K562 (cell line): Measurements from ENCODE around the gene GNG14. TPM values are rescaled to one million over a fixed set of nuclear protein-coding genes. Genes with fewer than 3 reads are reported as not detected.

Experiments
- ATAC-seq: fragments of 200-7000 bp; cut with Tn5 transposase; 3 replicates; pipeline ENCODE4 v1.9.1; 2020; ENCODE audit warnings: moderate library complexity
- BruUV-seq: library from RNA; stranded (reverse); fragments of 400-500 nt; replicated peaks from 2 replicates; lab custom pipeline; 2021; lab: Mats Ljungman, UMichigan
- CTCF ChIA-PET: fragments of 300-600 bp; formaldehyde crosslinking; extraction: SDS; loops from one replicate; lab custom pipeline; 2021; ENCODE audit warnings: low intra/inter-chr PET ratio; lab: Yijun Ruan, JAX
- POLR2A ChIA-PET: fragments of 300-600, 350-650 bp; sonication (Branson Sonifier 250); formaldehyde crosslinking; extraction: SDS; loops from one replicate; lab custom pipeline; 2021; ENCODE audit warnings: antibody characterized with exemption, inconsistent platforms; lab: Yijun Ruan, JAX
- DNase-seq, 4 experiments: peaks; one replicate each; pipeline versions ENCODE4 v3.0.0 to v3.0.0-alpha.2; 2011 to 2018; ENCODE audit warnings: low spot score in 3 of 4, mixed read lengths in 3 of 4; ENCODE audit errors: extremely low read depth in 1 of 4
- FAIRE-seq: peaks from 2 replicates; lab custom pipeline; 2011; peaks lifted over from hg19 to GRCh38; lab: Jason Lieb, UNC
- H2AFZ ChIP-seq: 2 replicates; pipeline ENCODE4 v1.6.0; 2011; ENCODE audit warnings: low read depth, low read length, control low read depth, inconsistent platforms
- H3K27ac ChIP-seq: fragments of 200-600 bp; 3 replicates; pipeline ENCODE4 v1.8.0; 2011; ENCODE audit warnings: low read depth, mild to moderate bottlenecking, control low read depth, inconsistent platforms, low read length, moderate library complexity, mixed read lengths; ENCODE audit errors: extremely low read depth
- H3K27me3 ChIP-seq, 2 experiments: fragments of 300-600 bp in 1 of 2; 2 replicates in 1 of 2; 3 replicates in 1 of 2; pipeline versions ENCODE4 v1.6.0 to v1.8.0; 2011; ENCODE audit warnings: inconsistent platforms in 2 of 2, low read length in 2 of 2, mild to moderate bottlenecking in 1 of 2, mixed read lengths in 1 of 2, moderate library complexity in 1 of 2; ENCODE audit not compliant: control insufficient read depth in 2 of 2, insufficient read depth in 2 of 2
- H3K36me3 ChIP-seq: fragments of 300-600 bp; 3 replicates; pipeline ENCODE4 v1.8.0; 2011; ENCODE audit warnings: mild to moderate bottlenecking, low read length, inconsistent platforms; ENCODE audit not compliant: control insufficient read depth, insufficient read depth
- H3K4me1 ChIP-seq, 2 experiments: fragments of 200-600 bp in 1 of 2; replicated peaks in 1 of 2; 2 replicates in 1 of 2; 3 replicates in 1 of 2; pipeline versions ENCODE4 v1.5.1 to v1.8.0; 2011; ENCODE audit warnings: inconsistent platforms in 2 of 2, low read length in 2 of 2, mild to moderate bottlenecking in 1 of 2, mixed read lengths in 1 of 2, moderate library complexity in 1 of 2; ENCODE audit not compliant: control insufficient read depth in 2 of 2, insufficient read depth in 2 of 2
- H3K4me2 ChIP-seq: 2 replicates; pipeline ENCODE4 v1.6.1; 2011; ENCODE audit warnings: low read length, control low read depth, inconsistent platforms, mixed read lengths; ENCODE audit not compliant: insufficient read depth
- H3K4me3 ChIP-seq: fragments of 200-600 bp; sonication (generic), shearing (Covaris generic); 2 replicates; pipeline ENCODE4 v1.5.1; 2016; ENCODE audit warnings: control low read depth, inconsistent platforms
- H3K79me2 ChIP-seq: fragments of 200-600 bp; 3 replicates; pipeline ENCODE4 v1.8.0; 2011; ENCODE audit warnings: low read length, inconsistent platforms; ENCODE audit not compliant: control insufficient read depth, insufficient read depth
- H3K9ac ChIP-seq, 2 experiments: 2 replicates each; pipeline versions ENCODE4 v1.6.0 to v1.6.1; 2011; ENCODE audit warnings: low read depth in 2 of 2, low read length in 2 of 2, control low read depth in 1 of 2, inconsistent platforms in 1 of 2, mild to moderate bottlenecking in 1 of 2, mixed read lengths in 1 of 2; ENCODE audit not compliant: insufficient read depth in 1 of 2
- H3K9me1 ChIP-seq: one replicate; pipeline ENCODE4 v1.6.0; 2011; ENCODE audit warnings: inconsistent platforms, mild to moderate bottlenecking, low read length, moderate library complexity; ENCODE audit not compliant: control insufficient read depth, insufficient read depth
- H3K9me3 ChIP-seq: replicated peaks from 2 replicates; pipeline ENCODE4 v1.5.1; 2011; ENCODE audit warnings: low read depth, low read length, inconsistent platforms; ENCODE audit not compliant: control insufficient read depth, insufficient read depth
- H4K20me1 ChIP-seq: replicated peaks from 2 replicates; pipeline ENCODE4 v1.6.1; 2011; ENCODE audit warnings: low read length, inconsistent platforms, mixed read lengths; ENCODE audit not compliant: control insufficient read depth, insufficient read depth
- ARID3A ChIP-seq: IDR thresholded peaks from 2 replicates; pipeline ENCODE4 v1.6.1; 2012; ENCODE audit warnings: low read depth, low read length, improper control_type of control experiment, borderline replicate concordance
- CTCF ChIP-seq, 3 experiments: IDR thresholded peaks in 2 of 3; conservative IDR thresholded peaks in 1 of 3; 2 replicates each; pipeline ENCODE4 v1.5.1; 2011 to 2012; ENCODE audit warnings: low read length in 3 of 3, mild to moderate bottlenecking in 3 of 3, control low read depth in 2 of 3, improper control_type of control experiment in 1 of 3, inconsistent platforms in 1 of 3, low read depth in 1 of 3, mixed read lengths in 1 of 3, moderate library complexity in 1 of 3; ENCODE audit not compliant: insufficient read depth in 2 of 3
- ETV1 ChIP-seq: fragments of 450-650 bp; conservative IDR thresholded peaks from 2 replicates; pipeline ENCODE4 v1.6.1; 2016; ENCODE audit warnings: missing genetic modification characterization, control low read depth, low read depth, missing compliant biosample characterization
- FOXK1 ChIP-seq: sonication (generic); formaldehyde crosslinking; IDR thresholded peaks from 2 replicates; pipeline ENCODE4 v1.8.0; 2022; ENCODE audit warnings: missing genetic modification reagents, mild to moderate bottlenecking, borderline replicate concordance
- MTA1 ChIP-seq: fragments of 450-650 bp; IDR thresholded peaks from 2 replicates; pipeline ENCODE4 v1.6.1; 2017; ENCODE audit warnings: borderline replicate concordance
- POLR2AphosphoS5 ChIP-seq: IDR thresholded peaks from 2 replicates; pipeline ENCODE4 v1.6.1; 2011; ENCODE audit warnings: mild to moderate bottlenecking, low read depth, low read length, moderate library complexity; ENCODE audit not compliant: control insufficient read depth, insufficient read depth
- RAD21 ChIP-seq, 2 experiments: fragments of 250-450 bp in 1 of 2; fragments of 450-650 bp in 1 of 2; sonication (Bioruptor Pico) in 1 of 2; formaldehyde crosslinking in 1 of 2; IDR thresholded peaks in 1 of 2; conservative IDR thresholded peaks in 1 of 2; 2 replicates each; pipeline versions ENCODE4 v1.4.0 to v1.8.0; 2020 to 2022; ENCODE audit warnings: mild to moderate bottlenecking in 2 of 2, moderate library complexity in 1 of 2
- RNF2 ChIP-seq: sonication (generic); IDR thresholded peaks from 2 replicates; pipeline ENCODE4 v1.6.1; 2016
- SMARCE1 ChIP-seq: fragments of 450-650 bp; IDR thresholded peaks from 2 replicates; pipeline ENCODE4 v1.7.1; 2016; ENCODE audit warnings: mild to moderate bottlenecking
- SREBF1 ChIP-seq: fragments of 150-350 bp; IDR thresholded peaks from 2 replicates; pipeline ENCODE4 v1.6.1; 2014; ENCODE audit warnings: antibody characterized with exemption, low read depth, low read length, borderline replicate concordance
- ZBED1 ChIP-seq: IDR thresholded peaks from 2 replicates; pipeline ENCODE4 v1.6.1; 2014
- ZBTB33 ChIP-seq: sonication (generic); formaldehyde crosslinking; IDR thresholded peaks from 2 replicates; pipeline ENCODE4 v1.8.1; 2023; ENCODE audit warnings: mild to moderate bottlenecking, missing genetic modification reagents
- ZSCAN29 ChIP-seq: fragments of 450-650 bp; IDR thresholded peaks from 2 replicates; pipeline ENCODE4 v1.6.1; 2017
- WGBS: fragments of 100-300 bp; shearing (Covaris generic); methylation state at CpG from one replicate; pipeline ENCODE4 v1.1.6; 2016; ENCODE audit warnings: low coverage, mixed read lengths; ENCODE audit not compliant: insufficient coverage; ENCODE audit errors: missing lambda C conversion rate; 5-methylcytosine and 5-hydroxymethylcytosine counted together
- in situ Hi-C: fragments of 300-500 bp; cut with MboI; formaldehyde crosslinking; loops from 4 replicates; pipeline ENCODE4 v1.15.0; 2018; ENCODE audit warnings: inconsistent platforms, mixed read lengths
- intact Hi-C: fragments of 100-400 bp; cut with micrococcal nuclease; formaldehyde crosslinking; loops from 2 replicates; pipeline ENCODE4 v1.14.2; 2022
- polyA plus RNA-seq, 8 experiments: library from polyadenylated mRNA; depleted of rRNA in 4 of 8; stranded (reverse) in 5 of 8; unstranded in 3 of 8; fragments of >200 nt; fragmentation: Nextera tagmentation in 2 of 8; fragmentation: Illumina TruSeq in 1 of 8; extraction: Ambion mirVana in 2 of 8; extraction: Trizol in 1 of 8; gene quantifications; 2 replicates each; pipeline versions ENCODE4 v1.2.1 to v1.2.3, GENCODE V29; 2011 to 2014; ENCODE audit warnings: inconsistent platforms in 1 of 8, missing spikeins in 1 of 8
- total RNA-seq, 7 experiments: library from RNA; depleted of rRNA in 6 of 7; stranded (reverse); fragments of >200 nt in 6 of 7; fragmentation: Illumina TruSeq in 2 of 7; extraction: Trizol in 2 of 7; gene quantifications; 2 replicates each; pipeline versions ENCODE4 v1.2.1 to v1.2.3, GENCODE V29; 2011 to 2021; ENCODE audit warnings: low replicate concordance in 1 of 7
- TF ChIP-seq, protein P1 (sequence below): sonication (generic); formaldehyde crosslinking; IDR thresholded peaks from 2 replicates; pipeline ENCODE4 v1.5.0; 2020; ENCODE audit warnings: missing genetic modification reagents

The GNG14 gene
- total and polyA plus RNA-seq, 9 of the 15 experiments (the other 6 are each of a cell fraction or from before 2014, with no cell fraction given), result not detected

GRCh38 chr19:12733369-12734214, 45.8 kb downstream of the GNG14 start:
- CTCF ChIA-PET, result interaction anchor here (0.7 to 1.2 kb wide), 2 partner anchors 63 to 70 kb away, joined by 3 to 5 read pairs; no protein-coding TSS in a partner anchor
- Histone ChIP-seq H3K4me3 (peak overlapping the region; percentile 90), H3K79me2 (peaks cover 65% of the 10 kb centered on the region), H3K9ac (peak overlapping the region; percentile 97 to 98), H3K27ac (peak overlapping the region; percentile 97), H4K20me1 (peaks cover 17% of the 10 kb centered on the region), H3K9me1 (no peaks in the 10 kb centered on the region), H3K4me2 (peak overlapping the region; percentile 100), H3K9me3 (no peaks in the 10 kb centered on the region), H3K27me3 (no peaks in the 10 kb centered on the region), H3K4me1 (peaks cover 12 to 30% of the 10 kb centered on the region in 2 experiments), H2AFZ (no peak overlapping the region), H3K36me3 (peaks cover 48% of the 10 kb centered on the region)
- ATAC-seq (peak; percentile 40), DNase-seq (peak in 3 of 4 experiments; percentile 43 to 81 (median 71)), FAIRE-seq (peak; percentile 86)
- TSS peak; percentile 45 for BruUV-seq
- POLR2A ChIA-PET, result interaction anchor here (0.5 to 5.5 kb wide), 9 partner anchors 11 to 1913 kb away, joined by 3 to 50 read pairs (median 4); partner anchors contain the start of genes FBXW9, JUNB, KLF1 and TNPO2
- in situ Hi-C loops (no loop called here), intact Hi-C loops (loop anchor here (1.0 kb wide), 1 partner anchor 10 kb away; the partner anchor contains the start of gene TNPO2)
- 0% methylated on average over 15 of the region's 15 CpGs for WGBS
- TF ChIP-seq RNF2 (no peak), ZSCAN29 (no peak), ZBED1 (no peak), FOXK1 (CRISPR knock-in tag) (no peak), RAD21 (CRISPR knock-in tag; conservative IDR thresholded peaks at IDR 0.05 in 1 of 2, IDR thresholded peaks at IDR 0.05 in 1 of 2) (peak; percentile 23 to 28; a peak in 3 of 4 replicates), ETV1 (tag) (no peak), CTCF (IDR thresholded peaks at IDR 0.05 in 2 of 3, conservative IDR thresholded peaks at IDR 0.05 in 1 of 3; ENCODE audit: insufficient read depth in 2 of 3, low read depth in 1 of 3, low read length in 3 of 3) (peak; percentile 79 to 95 (median 87)), MTA1 (no peak), SMARCE1 (no peak), ARID3A (no peak), ZBTB33 (CRISPR knock-in tag) (no peak), SREBF1 (no peak), POLR2AphosphoS5 (0 out of 2 replicates have a peak, but pooled peaks have one; percentile 12)
- TF ChIP-seq, protein P1, sequence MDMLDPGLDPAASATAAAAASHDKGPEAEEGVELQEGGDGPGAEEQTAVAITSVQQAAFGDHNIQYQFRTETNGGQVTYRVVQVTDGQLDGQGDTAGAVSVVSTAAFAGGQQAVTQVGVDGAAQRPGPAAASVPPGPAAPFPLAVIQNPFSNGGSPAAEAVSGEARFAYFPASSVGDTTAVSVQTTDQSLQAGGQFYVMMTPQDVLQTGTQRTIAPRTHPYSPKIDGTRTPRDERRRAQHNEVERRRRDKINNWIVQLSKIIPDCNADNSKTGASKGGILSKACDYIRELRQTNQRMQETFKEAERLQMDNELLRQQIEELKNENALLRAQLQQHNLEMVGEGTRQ (CRISPR knock-in tag), result peak; percentile 22; the same call in 1 of the 2 replicates
